Mesendoderm (in vitro differentiated cells): Measurements from ENCODE around the gene FAHD1.

Experiments used
- DNase-seq: peaks from one replicate; pipeline ENCODE4 v3.0.0; 2013
- H2AK5ac ChIP-seq: 2 replicates; pipeline ENCODE4 v1.6.1; 2013; ENCODE audit warnings: low read length, inconsistent platforms
- H2BK120ac ChIP-seq: 2 replicates; pipeline ENCODE4 v1.6.1; 2013; ENCODE audit warnings: low read depth, mild to moderate bottlenecking, low read length, moderate library complexity, mixed read lengths
- H2BK15ac ChIP-seq: replicated peaks from 2 replicates; pipeline ENCODE4 v1.6.1; 2013; ENCODE audit warnings: low read depth, mild to moderate bottlenecking, moderate library complexity
- H2BK5ac ChIP-seq: 2 replicates; pipeline ENCODE4 v1.6.1; 2013; ENCODE audit warnings: low read length, inconsistent platforms
- H3K18ac ChIP-seq: 2 replicates; pipeline ENCODE4 v1.6.1; 2013; ENCODE audit warnings: mild to moderate bottlenecking, low read length, mixed read lengths
- H3K23ac ChIP-seq: one replicate; pipeline ENCODE4 v1.6.1; 2013; ENCODE audit warnings: low read length
- H3K27ac ChIP-seq: 2 replicates; pipeline ENCODE4 v1.5.1; 2013; ENCODE audit warnings: low read depth, mild to moderate bottlenecking, inconsistent platforms, low read length, moderate library complexity
- H3K27me3 ChIP-seq: 2 replicates; pipeline ENCODE4 v1.6.1; 2013; ENCODE audit warnings: low read length, control low read depth, mild to moderate bottlenecking, inconsistent platforms; ENCODE audit not compliant: insufficient read depth, poor library complexity
- H3K36me3 ChIP-seq: 2 replicates; pipeline ENCODE4 v1.6.1; 2013; ENCODE audit warnings: low read length, inconsistent platforms; ENCODE audit not compliant: control insufficient read depth, insufficient read depth
- H3K4ac ChIP-seq: one replicate; pipeline ENCODE4 v1.6.1; 2013; ENCODE audit warnings: low read depth, mild to moderate bottlenecking, low read length, moderate library complexity
- H3K4me1 ChIP-seq: 2 replicates; pipeline ENCODE4 v1.6.1; 2013; ENCODE audit warnings: low read depth, low read length, inconsistent platforms; ENCODE audit not compliant: control insufficient read depth
- H3K4me2 ChIP-seq: 2 replicates; pipeline ENCODE4 v1.6.1; 2013; ENCODE audit warnings: low read length
- H3K4me3 ChIP-seq: 2 replicates; pipeline ENCODE4 v1.5.1; 2013; ENCODE audit warnings: mild to moderate bottlenecking, low read length
- H3K56ac ChIP-seq: one replicate; pipeline ENCODE4 v1.6.1; 2013; ENCODE audit warnings: low read length
- H3K79me1 ChIP-seq: 2 replicates; pipeline ENCODE4 v1.6.1; 2013; ENCODE audit warnings: low read length, inconsistent platforms
- H3K79me2 ChIP-seq: 2 replicates; pipeline ENCODE4 v1.6.1; 2013; ENCODE audit warnings: mild to moderate bottlenecking, low read length; ENCODE audit not compliant: control insufficient read depth, insufficient read depth
- H3K9ac ChIP-seq: 2 replicates; pipeline ENCODE4 v1.6.1; 2013; ENCODE audit warnings: low read length, inconsistent platforms
- H4K5ac ChIP-seq: one replicate; pipeline ENCODE4 v1.6.1; 2013; ENCODE audit warnings: low read length
- H4K8ac ChIP-seq: one replicate; pipeline ENCODE4 v1.6.1; 2013; ENCODE audit warnings: low read depth, mild to moderate bottlenecking, control low read depth, low read length, moderate library complexity
- WGBS: extraction: QIAGEN DNeasy Blood & Tissue Kit; methylation state at CpG from one replicate; pipeline ENCODE4 v1.1.7; 2013; ENCODE audit warnings: low lambda C conversion rate, missing lambda C conversion rate; ENCODE audit not compliant: insufficient coverage; ENCODE audit errors: extremely low coverage; 5-methylcytosine and 5-hydroxymethylcytosine counted together

Gene FAHD1

DNA sequence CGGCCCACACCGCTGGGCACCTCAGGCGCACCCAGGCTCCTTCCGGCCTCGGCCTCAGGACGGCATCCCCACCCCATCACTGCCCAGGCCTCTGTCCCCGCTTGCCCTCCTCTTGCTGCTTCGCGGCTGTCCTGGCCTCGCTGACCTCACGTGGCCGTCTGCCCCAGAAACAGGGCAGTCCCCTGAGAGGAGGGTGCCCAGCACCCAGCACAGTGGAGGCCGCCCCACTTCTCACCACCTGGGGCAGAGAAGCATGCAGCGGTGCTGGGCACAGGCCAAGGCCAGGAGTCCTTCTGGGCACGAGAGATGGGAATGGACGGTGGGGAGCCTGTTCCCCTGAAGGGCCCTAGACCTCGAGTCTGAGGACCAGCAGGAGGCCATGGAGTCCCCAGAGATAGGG is 9.3 kb upstream of the FAHD1 start:
- Histone ChIP-seq H2AK5ac (no peak overlapping the region), H4K5ac (no peak overlapping the region), H3K79me2 (no peaks in the 10 kb centered on the region), H3K56ac (no peak overlapping the region), H4K8ac (no peak overlapping the region), H3K23ac (no peak overlapping the region), H2BK5ac (no peak overlapping the region), H2BK15ac (no peak overlapping the region), H3K4ac (no peak overlapping the region), H3K27ac (no peak overlapping the region), H3K36me3 (no peaks in the 10 kb centered on the region), H3K18ac (no peak overlapping the region), H3K9ac (no peak overlapping the region), H3K4me1 (no peaks in the 10 kb centered on the region), H3K79me1 (no peaks in the 10 kb centered on the region), H3K4me3 (no peak overlapping the region), H3K4me2 (no peak overlapping the region), H2BK120ac (no peak overlapping the region), H3K27me3 (no peaks in the 10 kb centered on the region)
- DNase-seq, result no peak
- no CpG with 5 or more reads among the region's 17 CpGs for WGBS

GRCh38 chr16:1818204-1818872 is 8.7 kb upstream of the FAHD1 start:
- Histone ChIP-seq H3K4me3 (no peak overlapping the region), H3K27ac (no peak overlapping the region), H2BK5ac (no peak overlapping the region), H3K4me2 (no peak overlapping the region), H3K4ac (no peak overlapping the region), H4K8ac (no peak overlapping the region), H3K23ac (no peak overlapping the region), H3K56ac (no peak overlapping the region), H2BK120ac (no peak overlapping the region), H2AK5ac (no peak overlapping the region), H3K36me3 (no peaks in the 10 kb centered on the region), H3K9ac (no peak overlapping the region), H3K27me3 (no peaks in the 10 kb centered on the region), H3K79me1 (no peaks in the 10 kb centered on the region), H4K5ac (no peak overlapping the region), H3K4me1 (no peaks in the 10 kb centered on the region), H3K18ac (no peak overlapping the region), H2BK15ac (no peak overlapping the region), H3K79me2 (no peaks in the 10 kb centered on the region)
- no CpG with 5 or more reads among the region's 27 CpGs for WGBS
- DNase-seq, result no peak

GRCh38 chr16:1818873-1819525 is 8.0 kb upstream of the FAHD1 start:
- H4K5ac ChIP-seq, result no peak overlapping the region
- no peak overlapping the region for H3K56ac ChIP-seq
- H3K4me3 ChIP-seq, result no peak overlapping the region
- H3K4me2 ChIP-seq, result no peak overlapping the region
- H3K23ac ChIP-seq, result no peak overlapping the region
- H3K9ac ChIP-seq, result no peak overlapping the region
- no peak overlapping the region for H2BK15ac ChIP-seq
- H2BK120ac ChIP-seq, result no peak overlapping the region
- H3K4ac ChIP-seq, result no peak overlapping the region
- H4K8ac ChIP-seq, result no peak overlapping the region
- DNase-seq, result no peak
- no peaks in the 10 kb centered on the region for H3K4me1 ChIP-seq
- H3K79me2 ChIP-seq, result no peaks in the 10 kb centered on the region
- no peak overlapping the region for H3K18ac ChIP-seq
- no peak overlapping the region for H2BK5ac ChIP-seq
- H3K79me1 ChIP-seq, result no peaks in the 10 kb centered on the region
- no CpG with 5 or more reads among the region's 35 CpGs for WGBS
- H3K27ac ChIP-seq, result no peak overlapping the region
- no peak overlapping the region for H2AK5ac ChIP-seq
- H3K27me3 ChIP-seq, result no peaks in the 10 kb centered on the region
- H3K36me3 ChIP-seq, result no peaks in the 10 kb centered on the region

GRCh38 chr16:1819611-1820010 is 7.4 kb upstream of the FAHD1 start:
- Histone ChIP-seq H2AK5ac (no peak overlapping the region), H2BK120ac (no peak overlapping the region), H3K4me3 (no peak overlapping the region), H3K4me1 (no peaks in the 10 kb centered on the region), H4K5ac (no peak overlapping the region), H2BK15ac (no peak overlapping the region), H2BK5ac (no peak overlapping the region), H3K27me3 (no peaks in the 10 kb centered on the region), H4K8ac (no peak overlapping the region), H3K27ac (no peak overlapping the region), H3K4me2 (no peak overlapping the region), H3K9ac (no peak overlapping the region), H3K36me3 (no peaks in the 10 kb centered on the region), H3K4ac (no peak overlapping the region), H3K18ac (no peak overlapping the region), H3K79me1 (no peaks in the 10 kb centered on the region), H3K79me2 (no peaks in the 10 kb centered on the region), H3K56ac (no peak overlapping the region), H3K23ac (no peak overlapping the region)
- no CpG with 5 or more reads among the region's 15 CpGs for WGBS
- no peak for DNase-seq

GRCh38 chr16:1820096-1820945 is 6.7 kb upstream of the FAHD1 start:
- H3K4ac ChIP-seq, result no peak overlapping the region
- no peaks in the 10 kb centered on the region for H3K27me3 ChIP-seq
- H3K23ac ChIP-seq, result no peak overlapping the region
- no peak overlapping the region for H3K27ac ChIP-seq
- DNase-seq, result no peak
- no peak overlapping the region for H3K18ac ChIP-seq
- no peaks in the 10 kb centered on the region for H3K36me3 ChIP-seq
- H3K79me1 ChIP-seq, result no peaks in the 10 kb centered on the region
- no peak overlapping the region for H2BK120ac ChIP-seq
- H4K5ac ChIP-seq, result no peak overlapping the region
- no peak overlapping the region for H2BK5ac ChIP-seq
- H3K4me3 ChIP-seq, result no peak overlapping the region
- H3K4me1 ChIP-seq, result no peaks in the 10 kb centered on the region
- H3K9ac ChIP-seq, result no peak overlapping the region
- no peak overlapping the region for H2AK5ac ChIP-seq
- WGBS, result no CpG with 5 or more reads among the region's 25 CpGs
- H3K79me2 ChIP-seq, result no peaks in the 10 kb centered on the region
- H3K56ac ChIP-seq, result no peak overlapping the region
- no peak overlapping the region for H3K4me2 ChIP-seq
- no peak overlapping the region for H4K8ac ChIP-seq
- no peak overlapping the region for H2BK15ac ChIP-seq
